Lung (tissue), 12 donors: ENCODE measurements around the gene ZNF70. TPM values are rescaled to one million over a fixed set of nuclear protein-coding genes. Genes with fewer than 3 reads are reported as not detected.

ENCODE experiments used
- ATAC-seq: fragments of 200-7000 bp; cut with Tn5 transposase; one replicate; pipeline ENCODE4 v1.9.1; 2020; ENCODE audit warnings: moderate number of reproducible peaks; ENCODE audit not compliant: insufficient read depth, low FRiP score
- DNase-seq, 3 donors: peaks; one replicate each; pipeline ENCODE4 v3.0.0-alpha.2; 2013 to 2017
- H3K27ac ChIP-seq, 2 donors: one replicate each; pipeline ENCODE4 v1.5.1; 2013; ENCODE audit warnings: mild to moderate bottlenecking in 2 of 2, moderate library complexity in 2 of 2, control low read depth in 1 of 2, inconsistent platforms in 1 of 2, low read depth in 1 of 2, low read length in 1 of 2
- H3K27me3 ChIP-seq, 3 donors: one replicate each; pipeline ENCODE4 v1.5.1; 2013; ENCODE audit warnings: low read length in 2 of 3; ENCODE audit not compliant: control insufficient read depth in 3 of 3, insufficient read depth in 3 of 3
- H3K36me3 ChIP-seq, 4 donors: one replicate each; pipeline ENCODE4 v1.5.1; 2013; ENCODE audit warnings: low read length in 4 of 4, mild to moderate bottlenecking in 1 of 4, moderate library complexity in 1 of 4; ENCODE audit not compliant: control insufficient read depth in 4 of 4, insufficient read depth in 4 of 4
- H3K4me1 ChIP-seq, 5 donors: one replicate each; pipeline ENCODE4 v1.5.1; 2013; ENCODE audit warnings: low read length in 5 of 5, mild to moderate bottlenecking in 2 of 5, moderate library complexity in 1 of 5; ENCODE audit not compliant: control insufficient read depth in 5 of 5, insufficient read depth in 5 of 5
- H3K4me3 ChIP-seq: one replicate; pipeline ENCODE4 v1.5.1; 2013; ENCODE audit warnings: mild to moderate bottlenecking, control low read depth, moderate library complexity
- H3K9ac ChIP-seq, 2 donors: one replicate each; pipeline ENCODE4 v1.5.1; 2013; ENCODE audit warnings: low read length in 2 of 2, control low read depth in 1 of 2; ENCODE audit not compliant: insufficient read depth in 1 of 2
- H3K9me3 ChIP-seq, 4 donors: one replicate each; pipeline ENCODE4 v1.5.1; 2013; ENCODE audit warnings: low read length in 3 of 4, mild to moderate bottlenecking in 1 of 4, moderate library complexity in 1 of 4; ENCODE audit not compliant: control insufficient read depth in 4 of 4, insufficient read depth in 3 of 4
- CTCF ChIP-seq: IDR thresholded peaks from 2 replicates; pipeline ENCODE4 v1.5.1; 2012; ENCODE audit warnings: mild to moderate bottlenecking; ENCODE audit errors: control extremely low read depth, extremely low read depth
- WGBS, 2 donors: extraction: QIAGEN DNeasy Blood & Tissue Kit; methylation state at CpG; one replicate each; pipeline ENCODE4 v1.1.7; 2013; 5-methylcytosine and 5-hydroxymethylcytosine counted together
- polyA plus RNA-seq, 2 donors: library from polyadenylated mRNA; stranded (reverse); fragments of 200-250 nt; gene quantifications; one replicate each; pipeline ENCODE4 v1.2.1, GENCODE V29; 2013
- total RNA-seq, 2 donors: library from RNA; depleted of rRNA in 1 of 2; stranded (reverse); fragments of >200 nt in 1 of 2; gene quantifications; one replicate each; pipeline ENCODE4 v1.2.1, GENCODE V29; 2014 to 2021
- donor health status: control.
- donor health status: control.
- donor health status: Bipolar disorder and iron deficiency.
- donor health status: healthy.
- donor health status: DM: yes; HTN: yes; CAD: no.

The ZNF70 gene
- total and polyA plus RNA-seq, 4 donors: 0.98 to 6.9 (median 3.7) TPM

GRCh38 chr22:23779731-23780130, 28.8 kb upstream of the ZNF70 start:
- no peak for ATAC-seq
- no peak for TF ChIP-seq CTCF
- no peaks in the 10 kb centered on the region for H3K36me3 ChIP-seq
- no peaks in the 10 kb centered on the region for H3K9me3 ChIP-seq
- H3K9ac ChIP-seq: no peak overlapping the region
- H3K27ac ChIP-seq: no peak overlapping the region
- H3K27me3 ChIP-seq: no peaks in the 10 kb centered on the region
- WGBS, 2 donors: 90 to 95% methylated on average over 5 of the region's 5 CpGs
- DNase-seq: no peak
- no peak overlapping the region for H3K4me3 ChIP-seq
- H3K4me1 ChIP-seq: peaks cover 0 to 6% (median under 1%) of the 10 kb centered on the region in 5 donors

GRCh38 chr22:23779083-23779482, 28.2 kb upstream of the ZNF70 start:
- no peak for DNase-seq
- H3K27ac ChIP-seq: no peak overlapping the region
- TF ChIP-seq CTCF: no peak
- no peak for ATAC-seq
- 95% methylated on average over 16 of the region's 16 CpGs for WGBS, 2 donors
- H3K36me3 ChIP-seq: no peaks in the 10 kb centered on the region
- no peaks in the 10 kb centered on the region for H3K27me3 ChIP-seq
- no peaks in the 10 kb centered on the region for H3K9me3 ChIP-seq
- H3K4me1 ChIP-seq: peaks cover 0 to 13% (median 7%) of the 10 kb centered on the region in 5 donors
- no peak overlapping the region for H3K4me3 ChIP-seq
- no peak overlapping the region for H3K9ac ChIP-seq

GRCh38 chr22:23778577-23778900, 27.6 kb upstream of the ZNF70 start:
- 79 to 87% methylated on average over 3 of the region's 3 CpGs for WGBS, 2 donors
- Histone ChIP-seq H3K27me3 (no peaks in the 10 kb centered on the region), H3K4me3 (no peak overlapping the region), H3K9me3 (no peaks in the 10 kb centered on the region), H3K9ac (no peak overlapping the region), H3K4me1 (peaks cover 0 to 18% (median 10%) of the 10 kb centered on the region in 5 donors), H3K27ac (no peak overlapping the region), H3K36me3 (no peaks in the 10 kb centered on the region)
- TF ChIP-seq CTCF: no peak
- ATAC-seq: no peak
- DNase-seq: no peak
